ENCODE results near the gene IL1RAPL1. TPM values are rescaled to one million over a fixed set of nuclear protein-coding genes. Genes with fewer than 3 reads are reported as not detected.

Gene IL1RAPL1
- total and polyA plus RNA-seq, 9 of the 15 experiments (the other 6 are each of a cell fraction or from before 2014, with no cell fraction given): 0.04 to 0.07 (median 0.04) TPM; not detected in 6

GRCh38 chrX:28586286-28586685 is 960 bp upstream of the IL1RAPL1 start:
- no peak overlapping the region for H2AFZ ChIP-seq (ENCODE audit: low read depth, low read length)
- no peaks in the 10 kb centered on the region for H3K27me3 ChIP-seq (ENCODE audit: control insufficient read depth in 2 of 2, insufficient read depth in 2 of 2, low read length in 2 of 2)
- in situ Hi-C loops (cut with MboI): no loop called here
- H3K4me2 ChIP-seq (ENCODE audit: insufficient read depth, low read length): no peak overlapping the region
- BruUV-seq (replicated peaks): no TSS peak
- WGBS (ENCODE audit: insufficient coverage, low coverage, missing lambda C conversion rate): 0% methylated on average over 3 of the region's 9 CpGs
- no peaks in the 10 kb centered on the region for H4K20me1 ChIP-seq (replicated peaks; ENCODE audit: control insufficient read depth, insufficient read depth, low read length)
- H3K9ac ChIP-seq (ENCODE audit: insufficient read depth in 1 of 2, low read depth in 2 of 2, low read length in 2 of 2): no peak overlapping the region
- no peaks in the 10 kb centered on the region for H3K9me3 ChIP-seq (replicated peaks; ENCODE audit: control insufficient read depth, insufficient read depth, low read depth, low read length)
- ChIA-PET POLR2A (no interaction called here), CTCF (ENCODE audit: low intra/inter-chr PET ratio) (no interaction called here)
- no peaks in the 10 kb centered on the region for H3K4me1 ChIP-seq (replicated peaks in 1 of 2; ENCODE audit: control insufficient read depth in 2 of 2, insufficient read depth in 2 of 2, low read length in 2 of 2)
- FAIRE-seq (no peak), DNase-seq (ENCODE audit: extremely low read depth in 1 of 4, low spot score in 3 of 4) (no peak), ATAC-seq (no peak)
- TF ChIP-seq ZNF280A (IDR thresholded peaks at IDR 0.05; ENCODE audit: low read depth, partially characterized antibody): no peak
- TF ChIP-seq ZNF639 (CRISPR knock-in tag; conservative IDR thresholded peaks at IDR 0.05 in 1 of 2, IDR thresholded peaks at IDR 0.05 in 1 of 2): no peak
- intact Hi-C loops (cut with micrococcal nuclease): no loop called here
- H3K9me1 ChIP-seq (ENCODE audit: control insufficient read depth, insufficient read depth, low read length): no peaks in the 10 kb centered on the region
- no peaks in the 10 kb centered on the region for H3K79me2 ChIP-seq (ENCODE audit: control insufficient read depth, insufficient read depth, low read length)
- H3K27ac ChIP-seq (ENCODE audit: extremely low read depth, low read depth, low read length): no peak overlapping the region
- H3K36me3 ChIP-seq (ENCODE audit: control insufficient read depth, insufficient read depth, low read length): no peaks in the 10 kb centered on the region
- no peak overlapping the region for H3K4me3 ChIP-seq

Measured in K562 (cell line).